Breast epithelium (tissue), 4 donors: ENCODE results near the gene RAC3. TPM values are rescaled to one million over a fixed set of nuclear protein-coding genes. Genes with fewer than 3 reads are reported as not detected.

Experiments used
- DNase-seq, 2 donors: peaks; one replicate each; pipeline ENCODE4 v3.0.0-alpha.2; 2019; ENCODE audit warnings: low spot score in 2 of 2
- H3K27ac ChIP-seq, 2 donors: fragments of 200-600 bp; sonication (generic) in 1 of 2; one replicate each; pipeline ENCODE4 v1.5.1; 2016 to 2019; ENCODE audit warnings: mild to moderate bottlenecking in 1 of 2
- H3K27me3 ChIP-seq, 2 donors: fragments of 200-600 bp; sonication (generic) in 1 of 2; one replicate each; pipeline versions ENCODE4 v1.5.1 to v1.6.0; 2017 to 2019; ENCODE audit warnings: control low read depth in 1 of 2, mild to moderate bottlenecking in 1 of 2
- H3K36me3 ChIP-seq: fragments of 200-600 bp; one replicate; pipeline ENCODE4 v1.5.1; 2019
- H3K4me1 ChIP-seq, 2 donors: fragments of 200-600 bp; sonication (generic); one replicate each; pipeline ENCODE4 v1.5.1; 2016 to 2019; ENCODE audit warnings: control low read depth in 1 of 2
- H3K4me3 ChIP-seq, 3 donors: fragments of 200-600 bp; sonication (generic); 1 replicate in 2 of 3; 2 replicates in 1 of 3; pipeline ENCODE4 v1.5.1; 2016 to 2019; ENCODE audit warnings: mild to moderate bottlenecking in 3 of 3, moderate library complexity in 2 of 3
- H3K9me3 ChIP-seq, 2 donors: fragments of 200-600 bp; sonication (generic) in 1 of 2; one replicate each; pipeline ENCODE4 v1.5.1; 2016 to 2019; ENCODE audit warnings: control low read depth in 1 of 2
- CTCF ChIP-seq, 3 donors: fragments of 450-650 bp; IDR thresholded peaks; one replicate each; pipeline ENCODE4 v1.5.1; 2016 to 2017; ENCODE audit warnings: antibody characterized with exemption in 3 of 3, mild to moderate bottlenecking in 3 of 3, moderate library complexity in 3 of 3
- POLR2A ChIP-seq: fragments of 450-650 bp; IDR thresholded peaks from one replicate; pipeline ENCODE4 v1.6.1; 2016; ENCODE audit warnings: antibody characterized with exemption, mild to moderate bottlenecking, moderate library complexity
- POLR2AphosphoS5 ChIP-seq, 3 donors: sonication (generic); formaldehyde crosslinking; IDR thresholded peaks; one replicate each; pipeline ENCODE4 v1.6.1; 2017; ENCODE audit warnings: antibody characterized with exemption in 3 of 3
- intact Hi-C: fragments of 100-400 bp; cut with DNase I; formaldehyde crosslinking; loops from one replicate; pipeline ENCODE4 v1.15.1; 2023; ENCODE audit warnings: low total_unique reads
- total RNA-seq, 3 donors: library from RNA; depleted of rRNA; stranded (reverse); fragments of >200 nt; gene quantifications; one replicate each; pipeline ENCODE4 v1.1.0, GENCODE V29; 2016

RAC3 gene
- total RNA-seq, 3 donors from 2014 or later = 7.6 to 23.0 (median 16.1) TPM

- no peaks in the 10 kb centered on the region for H3K27me3 ChIP-seq
Measured at GRCh38 chr17:81996232-81996756, 35.2 kb upstream of the RAC3 start.

GRCh38 chr17:81996757-81997441 lies 34.6 kb upstream of the RAC3 start:
- no peak for TF ChIP-seq CTCF (IDR thresholded peaks at IDR 0.05)
- TF ChIP-seq POLR2A = no peak
- no peak for TF ChIP-seq POLR2AphosphoS5 (IDR thresholded peaks at IDR 0.05)
- DNase-seq = no peak
- H3K4me1 ChIP-seq = peaks cover 0 to 4% of the 10 kb centered on the region in 2 donors
- no peak overlapping the region for H3K27ac ChIP-seq
- no peak overlapping the region for H3K4me3 ChIP-seq
- H3K36me3 ChIP-seq = no peaks in the 10 kb centered on the region
- no peaks in the 10 kb centered on the region for H3K27me3 ChIP-seq
- intact Hi-C loops = no loop called here
- no peaks in the 10 kb centered on the region for H3K9me3 ChIP-seq

More at GRCh38 chr17:81996232-81996756, 35.2 kb upstream of the RAC3 start:
- no peak for DNase-seq
- TF ChIP-seq CTCF (IDR thresholded peaks at IDR 0.05) (no peak), POLR2AphosphoS5 (IDR thresholded peaks at IDR 0.05) (no peak), POLR2A (no peak)
- no peak overlapping the region for H3K4me3 ChIP-seq
- H3K4me1 ChIP-seq = peaks cover 0 to 6% of the 10 kb centered on the region in 2 donors
- H3K36me3 ChIP-seq = no peaks in the 10 kb centered on the region
- no peak overlapping the region for H3K27ac ChIP-seq
- H3K9me3 ChIP-seq = no peaks in the 10 kb centered on the region
- intact Hi-C loops = no loop called here

GRCh38 chr17:81998212-81998611 lies 33.3 kb upstream of the RAC3 start:
- DNase-seq = no peak
- H3K27me3 ChIP-seq = no peaks in the 10 kb centered on the region
- no peak overlapping the region for H3K4me3 ChIP-seq
- no peak overlapping the region for H3K27ac ChIP-seq
- intact Hi-C loops = no loop called here
- no peak for TF ChIP-seq POLR2AphosphoS5 (IDR thresholded peaks at IDR 0.05)
- no peak for TF ChIP-seq CTCF (IDR thresholded peaks at IDR 0.05)
- no peak for TF ChIP-seq POLR2A
- no peaks in the 10 kb centered on the region for H3K36me3 ChIP-seq
- H3K9me3 ChIP-seq = no peaks in the 10 kb centered on the region
- peaks cover under 1 to 4% of the 10 kb centered on the region in 2 donors for H3K4me1 ChIP-seq

- intact Hi-C loops = no loop called here
- TF ChIP-seq CTCF (IDR thresholded peaks at IDR 0.05) (no peak), POLR2A (no peak), POLR2AphosphoS5 (IDR thresholded peaks at IDR 0.05) (no peak)
Measured at GRCh38 chr17:81998691-81999438, 32.6 kb upstream of the RAC3 start.

DNA sequence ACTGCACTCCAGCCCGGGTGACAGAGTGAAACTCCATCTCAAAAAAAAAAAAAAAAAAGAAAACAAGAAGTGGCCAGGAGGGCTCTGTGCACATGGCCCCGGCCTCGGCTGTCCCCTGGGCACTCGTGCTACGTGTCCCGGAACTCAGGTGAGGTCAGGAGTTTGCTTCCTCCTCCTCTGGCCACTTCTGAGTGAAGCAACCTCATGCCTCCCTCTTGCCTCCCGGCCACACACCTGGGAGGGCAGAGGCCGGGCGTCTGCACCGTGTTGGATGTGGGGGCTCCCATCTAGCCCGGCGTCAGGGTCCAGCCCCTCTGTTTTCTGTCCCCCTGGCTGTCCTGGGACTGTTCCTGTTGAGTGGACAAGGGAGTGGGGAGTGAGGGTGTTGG lies 31.9 kb upstream of the RAC3 start:
- no peak for DNase-seq
- no peaks in the 10 kb centered on the region for H3K36me3 ChIP-seq
- intact Hi-C loops = no loop called here
- no peak overlapping the region for H3K27ac ChIP-seq
- TF ChIP-seq CTCF (IDR thresholded peaks at IDR 0.05) (no peak), POLR2A (no peak), POLR2AphosphoS5 (IDR thresholded peaks at IDR 0.05) (no peak)
- no peaks in the 10 kb centered on the region for H3K9me3 ChIP-seq
- peaks cover 4 to 8% of the 10 kb centered on the region in 2 donors for H3K4me1 ChIP-seq
- H3K27me3 ChIP-seq = no peaks in the 10 kb centered on the region
- no peak overlapping the region for H3K4me3 ChIP-seq

More at GRCh38 chr17:81998691-81999438, 32.6 kb upstream of the RAC3 start:
- no peaks in the 10 kb centered on the region for H3K36me3 ChIP-seq
- H3K27me3 ChIP-seq = no peaks in the 10 kb centered on the region
- H3K4me1 ChIP-seq = peaks cover 4 to 8% of the 10 kb centered on the region in 2 donors
- H3K27ac ChIP-seq = no peak overlapping the region
- H3K4me3 ChIP-seq = no peak overlapping the region
- no peak for DNase-seq
- no peaks in the 10 kb centered on the region for H3K9me3 ChIP-seq
